Right lobe of liver (tissue), 6 donors: ENCODE results near the gene CHD2. TPM values are rescaled to one million over a fixed set of nuclear protein-coding genes. Genes with fewer than 3 reads are reported as not detected.
"Not testable (repeated sequence)": the region's sequence is repeated elsewhere in the genome, so short reads cannot be mapped to it uniquely, and the experiment has no call there.

ENCODE experiments used
- ATAC-seq, 4 donors: fragments of 200-7000 bp; cut with Tn5 transposase; one replicate each; pipeline ENCODE4 v1.9.1; 2020; ENCODE audit warnings: mild to moderate bottlenecking in 4 of 4, moderate library complexity in 4 of 4
- DNase-seq, 3 donors: peaks; one replicate each; pipeline ENCODE4 v3.0.0-alpha.2; 2020
- H3K27ac ChIP-seq, 3 donors: fragments of 200-600 bp; one replicate each; pipeline ENCODE4 v1.8.0; 2022
- H3K27me3 ChIP-seq, 2 donors: fragments of 200-600 bp; one replicate each; pipeline ENCODE4 v1.8.0; 2022
- H3K36me3 ChIP-seq, 4 donors: fragments of 200-600 bp; sonication (generic) in 1 of 4; one replicate each; pipeline versions ENCODE4 v1.5.1 to v1.8.0; 2017 to 2022; ENCODE audit warnings: control low read depth in 1 of 4
- H3K4me1 ChIP-seq, 4 donors: fragments of 200-600 bp; sonication (generic) in 1 of 4; one replicate each; pipeline versions ENCODE4 v1.5.1 to v1.8.0; 2017 to 2022; ENCODE audit warnings: control low read depth in 1 of 4
- H3K4me3 ChIP-seq, 3 donors: fragments of 200-600 bp; one replicate each; pipeline ENCODE4 v1.8.0; 2022
- H3K9me3 ChIP-seq, 4 donors: fragments of 200-600 bp; sonication (generic) in 1 of 4; one replicate each; pipeline versions ENCODE4 v1.5.1 to v1.8.0; 2017 to 2022; ENCODE audit warnings: control low read depth in 1 of 4
- POLR2A ChIP-seq: fragments of 450-650 bp; IDR thresholded peaks from one replicate; pipeline ENCODE4 v1.6.1; 2017; ENCODE audit warnings: antibody characterized with exemption, mild to moderate bottlenecking
- WGBS: methylation state at CpG from one replicate; pipeline ENCODE4 v1.1.6; 2018; ENCODE audit warnings: low coverage, low lambda C conversion rate; ENCODE audit not compliant: insufficient coverage; ENCODE audit errors: missing lambda C conversion rate; 5-methylcytosine and 5-hydroxymethylcytosine counted together
- intact Hi-C, 2 donors: fragments of 100-400 bp; cut with DNase I; formaldehyde crosslinking; loops; one replicate each; pipeline versions ENCODE4 v1.11.2 to v1.14.1; 2022
- total RNA-seq, 6 experiments: library from RNA; depleted of rRNA in 2 of 6; stranded (reverse); fragments of >200 nt in 2 of 6; fragmentation: NEBNext Ultra II Directional in 3 of 6; extraction: Animal tissue kit (Norgen Biotek cat#: 25700) in 3 of 6; gene quantifications; one replicate each; pipeline versions ENCODE4 v1.1.0 to v1.2.4, GENCODE V29; 2016 to 2023
- TF ChIP-seq, protein P1 (sequence below), 4 donors: fragments of 200-600 bp in 3 of 4; fragments of 450-650 bp in 1 of 4; IDR thresholded peaks; one replicate each; pipeline versions ENCODE4 v1.5.1 to v1.8.0; 2016 to 2022; ENCODE audit warnings: antibody characterized with exemption in 4 of 4, mild to moderate bottlenecking in 2 of 4
- donor health status: DM: no; HTN: yes; CAD: no.
- donor health status: DM: no; HTN: no; CAD: no.
- donor health status: DM: no; HTN: no; CAD: no.
- donor health status: DM: no; HTN: yes; CAD: no.
- donor health status: DM: no; HTN: yes; CAD: no.

Gene CHD2
- total RNA-seq, 6 experiments from 2014 or later: 41.4 to 65.0 (median 56.6) TPM

DNA sequence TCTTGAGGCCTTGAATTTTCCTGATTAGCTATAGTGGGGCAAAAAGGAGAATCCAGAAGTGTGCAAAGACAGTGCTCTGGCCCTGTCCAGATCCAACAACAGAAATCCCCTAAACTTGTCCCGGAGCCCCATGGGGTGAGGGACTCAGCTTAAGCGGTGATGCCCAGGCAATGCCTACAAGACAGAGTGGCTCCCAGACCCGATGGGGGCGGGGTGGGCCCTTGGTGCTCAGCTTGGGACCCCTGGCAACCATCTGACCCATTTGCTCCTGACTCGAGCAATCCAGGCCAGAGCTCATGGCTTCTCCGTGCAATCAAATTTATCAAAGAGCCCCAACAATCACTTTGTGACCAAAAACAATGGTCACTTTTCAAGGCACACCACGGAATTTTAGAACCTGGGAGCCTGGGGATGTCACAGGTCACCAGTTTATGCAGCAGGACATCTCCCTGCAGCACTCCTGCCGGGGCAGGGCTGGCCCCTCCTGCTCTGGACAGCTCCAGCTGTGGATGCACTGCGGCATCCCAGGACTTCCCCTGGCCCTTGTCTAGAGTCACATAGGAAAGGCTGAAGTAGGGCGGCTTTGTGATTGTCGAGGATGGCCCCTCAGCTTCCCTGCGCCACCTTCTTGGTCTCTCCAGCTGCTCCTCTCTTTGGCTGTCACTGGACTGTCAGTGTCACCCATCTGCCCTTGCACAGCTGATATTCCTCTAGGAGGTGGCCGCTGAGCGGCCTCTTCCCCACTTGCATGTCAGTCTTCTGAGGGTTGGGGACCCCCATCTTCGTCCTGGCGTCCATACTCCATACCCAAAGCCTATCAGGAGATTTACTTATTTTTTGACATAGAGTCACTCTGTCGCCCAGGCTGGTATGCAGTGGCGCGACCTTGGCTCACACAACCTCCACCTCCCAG, 160.5 kb downstream of the CHD2 start:
- no peak for DNase-seq
- H3K9me3 ChIP-seq: no peaks in the 10 kb centered on the region
- H3K36me3 ChIP-seq: no peaks in the 10 kb centered on the region
- intact Hi-C loops: no loop called here
- no peak overlapping the region for H3K27ac ChIP-seq
- TF ChIP-seq, protein P1, sequence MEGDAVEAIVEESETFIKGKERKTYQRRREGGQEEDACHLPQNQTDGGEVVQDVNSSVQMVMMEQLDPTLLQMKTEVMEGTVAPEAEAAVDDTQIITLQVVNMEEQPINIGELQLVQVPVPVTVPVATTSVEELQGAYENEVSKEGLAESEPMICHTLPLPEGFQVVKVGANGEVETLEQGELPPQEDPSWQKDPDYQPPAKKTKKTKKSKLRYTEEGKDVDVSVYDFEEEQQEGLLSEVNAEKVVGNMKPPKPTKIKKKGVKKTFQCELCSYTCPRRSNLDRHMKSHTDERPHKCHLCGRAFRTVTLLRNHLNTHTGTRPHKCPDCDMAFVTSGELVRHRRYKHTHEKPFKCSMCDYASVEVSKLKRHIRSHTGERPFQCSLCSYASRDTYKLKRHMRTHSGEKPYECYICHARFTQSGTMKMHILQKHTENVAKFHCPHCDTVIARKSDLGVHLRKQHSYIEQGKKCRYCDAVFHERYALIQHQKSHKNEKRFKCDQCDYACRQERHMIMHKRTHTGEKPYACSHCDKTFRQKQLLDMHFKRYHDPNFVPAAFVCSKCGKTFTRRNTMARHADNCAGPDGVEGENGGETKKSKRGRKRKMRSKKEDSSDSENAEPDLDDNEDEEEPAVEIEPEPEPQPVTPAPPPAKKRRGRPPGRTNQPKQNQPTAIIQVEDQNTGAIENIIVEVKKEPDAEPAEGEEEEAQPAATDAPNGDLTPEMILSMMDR (IDR thresholded peaks at IDR 0.05): no peak
- no peak for TF ChIP-seq POLR2A
- no peak for ATAC-seq
- 73% methylated on average over 12 of the region's 19 CpGs for WGBS
- H3K27me3 ChIP-seq: no peaks in the 10 kb centered on the region
- H3K4me3 ChIP-seq: no peak overlapping the region
- no peaks in the 10 kb centered on the region for H3K4me1 ChIP-seq

DNA sequence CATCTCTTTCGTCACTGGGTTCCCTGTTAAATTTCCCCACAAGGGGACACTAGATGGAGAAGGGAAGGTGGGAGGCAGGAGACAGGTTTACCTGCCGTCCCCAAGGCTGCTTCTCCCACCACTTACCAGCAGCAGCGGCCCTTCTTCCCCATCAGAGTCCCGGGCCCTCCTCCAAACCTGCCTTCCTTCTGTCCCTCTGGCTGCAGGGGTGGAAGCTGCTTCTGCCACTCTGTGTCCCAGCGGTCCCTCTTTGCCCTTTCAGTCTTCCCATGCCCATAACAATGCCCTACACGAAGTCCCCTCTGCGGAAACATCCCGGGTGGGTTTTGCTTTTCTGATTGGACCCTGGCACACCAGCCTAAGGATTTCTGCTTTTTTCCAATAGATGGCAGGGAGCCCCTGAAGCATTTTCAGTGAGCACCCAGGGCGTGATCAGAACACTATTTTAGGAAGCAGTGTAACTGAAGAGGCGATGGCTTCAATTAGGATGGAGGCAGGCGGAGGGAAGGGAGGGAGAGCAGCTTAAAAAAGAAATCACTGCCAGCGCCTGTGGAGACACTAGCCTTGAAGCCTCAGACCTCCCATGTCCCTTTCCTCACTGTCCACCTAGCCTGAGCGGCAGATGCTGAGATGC, 162.6 kb downstream of the CHD2 start:
- H3K4me1 ChIP-seq, intact Hi-C loops, H3K27ac ChIP-seq, H3K9me3 ChIP-seq, H3K36me3 ChIP-seq, H3K27me3 ChIP-seq, H3K4me3 ChIP-seq, DNase-seq, ATAC-seq: not testable (repeated sequence)
- 29% methylated on average over 4 of the region's 13 CpGs for WGBS

DNA sequence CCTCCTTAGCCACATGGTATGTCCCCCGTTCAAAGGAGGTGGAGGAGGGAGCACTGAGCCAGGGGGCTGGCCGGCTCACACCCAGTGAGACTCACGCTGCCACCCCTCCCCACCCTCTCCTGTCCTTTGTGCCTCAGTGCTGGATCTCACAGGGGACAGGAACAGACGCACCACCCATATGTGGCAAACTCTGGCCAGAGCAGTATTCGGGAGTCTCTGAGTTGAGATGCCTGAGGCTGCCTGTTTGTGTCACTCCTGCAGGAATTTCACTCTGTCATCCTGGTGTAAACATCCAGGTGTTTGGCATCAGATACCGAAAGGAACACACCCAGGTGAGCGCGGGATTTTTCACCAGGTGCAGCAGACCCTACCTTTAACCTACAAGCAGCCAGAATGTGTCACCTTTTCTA, 163.1 kb downstream of the CHD2 start:
- TF ChIP-seq, protein P1 (IDR thresholded peaks at IDR 0.05): no peak
- no peak for TF ChIP-seq POLR2A
- DNase-seq: no peak
- Histone ChIP-seq H3K27ac (no peak overlapping the region), H3K36me3 (no peaks in the 10 kb centered on the region), H3K4me3 (no peak overlapping the region), H3K4me1 (no peaks in the 10 kb centered on the region), H3K9me3 (no peaks in the 10 kb centered on the region), H3K27me3 (no peaks in the 10 kb centered on the region)
- intact Hi-C loops: no loop called here
- ATAC-seq: peak in 1 of 4 donors; percentile 8
- 22% methylated on average over 3 of the region's 8 CpGs for WGBS

DNA sequence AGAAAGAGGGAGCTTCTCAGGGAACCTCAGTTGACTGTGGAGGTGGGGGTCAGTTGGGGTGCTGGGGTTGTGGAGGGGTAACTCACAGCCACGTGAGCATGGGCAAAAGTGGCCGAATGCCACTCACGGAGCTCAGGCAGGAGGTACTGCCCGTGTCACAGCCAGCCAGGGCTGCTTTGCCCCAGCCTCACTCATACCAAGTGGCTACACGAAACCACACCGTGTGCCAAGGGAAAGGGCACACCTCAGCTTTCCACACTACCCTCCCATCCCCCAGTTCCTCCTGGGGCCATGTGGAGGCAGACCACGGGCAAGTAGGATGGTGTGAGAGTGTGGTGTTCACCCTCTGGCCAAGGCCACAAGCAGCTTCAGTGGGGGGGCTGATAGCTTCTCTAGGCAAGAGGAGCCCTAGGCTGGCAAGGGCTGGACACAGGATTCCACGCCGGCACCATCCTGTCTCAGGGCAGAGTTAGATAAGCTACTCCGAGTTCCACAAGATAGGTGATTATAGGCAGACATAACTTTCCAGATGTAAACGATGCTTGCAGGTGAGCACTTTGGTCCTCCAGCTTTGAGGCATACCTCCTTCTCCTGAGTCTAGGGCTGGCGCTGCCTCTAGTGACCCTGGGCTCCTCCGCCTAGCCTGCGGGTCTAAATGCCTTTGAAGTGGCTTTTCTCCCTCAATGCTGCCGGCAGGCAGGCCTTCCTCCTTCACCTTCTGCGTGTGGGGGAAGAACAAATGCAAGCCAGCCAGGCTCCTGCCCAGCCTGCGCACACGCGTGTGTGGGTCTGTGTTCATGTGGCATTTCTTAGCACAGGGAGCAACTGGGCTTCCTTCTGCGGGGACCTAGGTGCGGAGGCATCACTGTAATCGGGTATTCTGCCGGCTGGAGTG, 163.9 kb downstream of the CHD2 start:
- Histone ChIP-seq H3K27me3 (no peaks in the 10 kb centered on the region), H3K4me3 (no peak overlapping the region), H3K27ac (no peak overlapping the region), H3K4me1 (no peaks in the 10 kb centered on the region), H3K36me3 (no peaks in the 10 kb centered on the region), H3K9me3 (no peaks in the 10 kb centered on the region)
- no peak for DNase-seq
- WGBS: 47% methylated on average over 5 of the region's 23 CpGs
- ATAC-seq: no peak
- TF ChIP-seq POLR2A: no peak
- TF ChIP-seq, protein P1 (IDR thresholded peaks at IDR 0.05): no peak
- intact Hi-C loops: no loop called here
